ENCODE measurements around the gene TDRD9.

The TDRD9 gene

DNA sequence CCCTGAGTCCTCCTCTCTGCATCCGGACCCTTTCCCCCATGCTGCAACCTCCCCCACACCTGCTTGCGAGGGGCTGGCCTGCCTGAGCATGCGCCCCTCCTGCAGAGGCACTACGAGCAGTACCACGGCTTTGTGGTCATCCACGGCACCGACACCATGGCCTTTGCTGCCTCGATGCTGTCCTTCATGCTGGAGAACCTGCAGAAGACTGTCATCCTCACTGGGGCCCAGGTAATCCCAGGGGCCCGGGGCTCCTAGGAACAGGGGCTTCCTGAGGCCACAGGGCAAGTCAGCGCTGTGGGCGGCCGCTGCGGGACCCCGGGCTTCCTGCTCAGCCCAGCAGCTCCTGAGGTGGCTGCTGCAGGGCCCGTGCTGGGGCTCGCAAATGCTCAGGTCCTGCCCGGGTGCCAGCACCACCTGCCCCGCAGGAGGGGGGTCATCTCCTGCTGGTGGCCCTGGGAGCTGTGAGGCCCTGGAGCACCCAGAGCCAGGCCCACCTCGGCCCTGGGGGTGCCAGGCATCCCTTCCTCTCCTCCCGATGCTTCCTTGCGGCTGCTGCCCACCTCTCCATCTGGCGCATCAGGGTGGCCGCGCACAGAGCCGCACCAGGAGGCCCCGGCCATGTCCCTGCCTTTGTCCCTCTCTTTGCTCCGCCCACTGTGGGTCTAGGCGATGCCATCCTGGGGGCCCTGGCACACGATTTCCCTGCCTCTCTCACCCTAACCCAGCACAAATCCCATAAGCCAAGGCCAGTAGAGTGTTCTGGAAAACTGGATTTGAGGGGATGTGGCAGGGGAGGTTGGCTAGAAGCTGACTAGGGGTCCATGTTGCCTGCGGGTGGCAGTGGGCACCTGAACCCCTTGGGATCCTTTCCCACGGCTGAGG is 167.4 kb downstream of the TDRD9 start:
- TF ChIP-seq SIN3A (IDR thresholded peaks at IDR 0.05; ENCODE audit: borderline replicate concordance, insufficient read depth, low read length) (no peak), TAF1 (IDR thresholded peaks at IDR 0.05; ENCODE audit: borderline replicate concordance, insufficient read depth, low read length) (no peak), POLR2AphosphoS5 (IDR thresholded peaks at IDR 0.05; ENCODE audit: low read depth, low read length) (no peak), FOXP2 (optimal IDR thresholded peaks at IDR 0.05; ENCODE audit: borderline replicate concordance, extremely low read depth, extremely low read length, insufficient read depth) (no peak)
- TF ChIP-seq, protein P1, sequence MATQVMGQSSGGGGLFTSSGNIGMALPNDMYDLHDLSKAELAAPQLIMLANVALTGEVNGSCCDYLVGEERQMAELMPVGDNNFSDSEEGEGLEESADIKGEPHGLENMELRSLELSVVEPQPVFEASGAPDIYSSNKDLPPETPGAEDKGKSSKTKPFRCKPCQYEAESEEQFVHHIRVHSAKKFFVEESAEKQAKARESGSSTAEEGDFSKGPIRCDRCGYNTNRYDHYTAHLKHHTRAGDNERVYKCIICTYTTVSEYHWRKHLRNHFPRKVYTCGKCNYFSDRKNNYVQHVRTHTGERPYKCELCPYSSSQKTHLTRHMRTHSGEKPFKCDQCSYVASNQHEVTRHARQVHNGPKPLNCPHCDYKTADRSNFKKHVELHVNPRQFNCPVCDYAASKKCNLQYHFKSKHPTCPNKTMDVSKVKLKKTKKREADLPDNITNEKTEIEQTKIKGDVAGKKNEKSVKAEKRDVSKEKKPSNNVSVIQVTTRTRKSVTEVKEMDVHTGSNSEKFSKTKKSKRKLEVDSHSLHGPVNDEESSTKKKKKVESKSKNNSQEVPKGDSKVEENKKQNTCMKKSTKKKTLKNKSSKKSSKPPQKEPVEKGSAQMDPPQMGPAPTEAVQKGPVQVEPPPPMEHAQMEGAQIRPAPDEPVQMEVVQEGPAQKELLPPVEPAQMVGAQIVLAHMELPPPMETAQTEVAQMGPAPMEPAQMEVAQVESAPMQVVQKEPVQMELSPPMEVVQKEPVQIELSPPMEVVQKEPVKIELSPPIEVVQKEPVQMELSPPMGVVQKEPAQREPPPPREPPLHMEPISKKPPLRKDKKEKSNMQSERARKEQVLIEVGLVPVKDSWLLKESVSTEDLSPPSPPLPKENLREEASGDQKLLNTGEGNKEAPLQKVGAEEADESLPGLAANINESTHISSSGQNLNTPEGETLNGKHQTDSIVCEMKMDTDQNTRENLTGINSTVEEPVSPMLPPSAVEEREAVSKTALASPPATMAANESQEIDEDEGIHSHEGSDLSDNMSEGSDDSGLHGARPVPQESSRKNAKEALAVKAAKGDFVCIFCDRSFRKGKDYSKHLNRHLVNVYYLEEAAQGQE (IDR thresholded peaks at IDR 0.05; ENCODE audit: insufficient read depth in 1 of 2, low read depth in 2 of 2, low read length in 2 of 2), result no peak

DNA sequence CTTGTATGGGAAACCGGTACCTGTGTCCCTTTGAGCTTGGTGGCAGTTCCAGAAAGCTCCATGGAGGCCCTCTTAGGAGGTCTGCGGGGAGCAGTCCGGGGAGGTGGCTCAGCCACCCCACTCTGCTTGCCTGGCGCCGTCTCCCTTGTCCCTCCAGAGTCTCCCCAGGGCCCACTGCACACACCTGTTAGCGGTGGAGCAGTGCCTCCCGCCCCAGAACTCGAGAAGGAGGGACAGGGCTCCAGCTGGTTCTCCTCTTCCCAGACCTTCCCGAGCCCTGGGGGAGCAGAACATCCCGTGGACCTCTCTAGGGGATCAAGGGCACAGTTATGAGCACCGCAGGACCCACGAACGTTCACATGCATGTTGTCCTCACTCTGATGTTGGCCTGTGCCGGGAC is 168.1 kb downstream of the TDRD9 start:
- TF ChIP-seq TAF1 (IDR thresholded peaks at IDR 0.05; ENCODE audit: borderline replicate concordance, insufficient read depth, low read length) (no peak), SIN3A (IDR thresholded peaks at IDR 0.05; ENCODE audit: borderline replicate concordance, insufficient read depth, low read length) (no peak), FOXP2 (optimal IDR thresholded peaks at IDR 0.05; ENCODE audit: borderline replicate concordance, extremely low read depth, extremely low read length, insufficient read depth) (no peak), POLR2AphosphoS5 (IDR thresholded peaks at IDR 0.05; ENCODE audit: low read depth, low read length) (no peak)
- TF ChIP-seq, protein P1 (IDR thresholded peaks at IDR 0.05; ENCODE audit: insufficient read depth in 1 of 2, low read depth in 2 of 2, low read length in 2 of 2), result no peak

DNA sequence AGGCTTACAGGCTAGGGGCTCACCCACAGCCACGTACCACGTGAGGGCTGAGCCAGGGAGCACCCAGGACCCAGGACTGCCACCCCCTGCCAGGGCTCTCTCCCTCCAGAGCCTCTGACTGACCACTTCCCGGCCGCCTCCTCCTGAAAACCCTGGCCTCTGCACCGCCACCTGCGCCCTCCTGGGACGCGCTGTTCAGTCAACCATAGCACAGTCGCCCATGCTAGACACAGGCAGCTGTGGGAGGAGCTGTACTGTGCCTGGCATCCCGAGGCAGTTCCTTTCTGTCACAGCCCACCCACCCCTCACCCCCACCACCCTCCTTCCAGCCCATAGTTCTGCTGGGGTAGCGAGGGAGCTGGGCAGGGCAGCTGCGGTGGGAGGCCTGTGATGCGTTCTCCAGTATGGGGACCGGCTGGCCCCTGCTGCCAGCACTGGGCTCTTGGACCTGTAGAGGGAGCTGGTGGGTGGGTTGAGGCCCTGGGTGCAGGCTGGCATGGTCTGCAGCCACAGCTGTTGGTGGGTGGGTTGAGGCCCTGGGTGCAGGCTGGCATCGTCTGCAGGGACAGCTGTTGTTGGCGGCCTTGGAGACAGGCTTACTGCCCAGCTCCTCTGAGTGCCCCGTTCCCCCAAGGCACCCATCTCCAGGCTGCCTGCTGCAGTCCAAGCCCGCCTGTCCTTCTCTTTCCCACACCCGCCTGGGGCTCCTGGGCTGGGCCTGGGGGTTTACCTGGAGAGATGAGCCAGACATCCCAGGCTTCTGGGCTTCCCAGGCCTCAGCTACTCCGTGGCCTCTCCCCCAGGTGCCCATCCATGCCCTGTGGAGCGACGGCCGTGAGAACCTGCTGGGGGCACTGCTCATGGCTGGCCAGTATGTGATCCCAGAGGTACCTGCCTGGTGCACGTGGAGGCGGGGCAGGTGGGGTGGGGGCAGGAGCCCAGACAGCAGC is 168.8 kb downstream of the TDRD9 start:
- TF ChIP-seq SIN3A (IDR thresholded peaks at IDR 0.05; ENCODE audit: borderline replicate concordance, insufficient read depth, low read length) (no peak), POLR2AphosphoS5 (IDR thresholded peaks at IDR 0.05; ENCODE audit: low read depth, low read length) (no peak), FOXP2 (optimal IDR thresholded peaks at IDR 0.05; ENCODE audit: borderline replicate concordance, extremely low read depth, extremely low read length, insufficient read depth) (no peak), TAF1 (IDR thresholded peaks at IDR 0.05; ENCODE audit: borderline replicate concordance, insufficient read depth, low read length) (no peak)
- TF ChIP-seq, protein P1 (IDR thresholded peaks at IDR 0.05; ENCODE audit: insufficient read depth in 1 of 2, low read depth in 2 of 2, low read length in 2 of 2), result no peak

DNA sequence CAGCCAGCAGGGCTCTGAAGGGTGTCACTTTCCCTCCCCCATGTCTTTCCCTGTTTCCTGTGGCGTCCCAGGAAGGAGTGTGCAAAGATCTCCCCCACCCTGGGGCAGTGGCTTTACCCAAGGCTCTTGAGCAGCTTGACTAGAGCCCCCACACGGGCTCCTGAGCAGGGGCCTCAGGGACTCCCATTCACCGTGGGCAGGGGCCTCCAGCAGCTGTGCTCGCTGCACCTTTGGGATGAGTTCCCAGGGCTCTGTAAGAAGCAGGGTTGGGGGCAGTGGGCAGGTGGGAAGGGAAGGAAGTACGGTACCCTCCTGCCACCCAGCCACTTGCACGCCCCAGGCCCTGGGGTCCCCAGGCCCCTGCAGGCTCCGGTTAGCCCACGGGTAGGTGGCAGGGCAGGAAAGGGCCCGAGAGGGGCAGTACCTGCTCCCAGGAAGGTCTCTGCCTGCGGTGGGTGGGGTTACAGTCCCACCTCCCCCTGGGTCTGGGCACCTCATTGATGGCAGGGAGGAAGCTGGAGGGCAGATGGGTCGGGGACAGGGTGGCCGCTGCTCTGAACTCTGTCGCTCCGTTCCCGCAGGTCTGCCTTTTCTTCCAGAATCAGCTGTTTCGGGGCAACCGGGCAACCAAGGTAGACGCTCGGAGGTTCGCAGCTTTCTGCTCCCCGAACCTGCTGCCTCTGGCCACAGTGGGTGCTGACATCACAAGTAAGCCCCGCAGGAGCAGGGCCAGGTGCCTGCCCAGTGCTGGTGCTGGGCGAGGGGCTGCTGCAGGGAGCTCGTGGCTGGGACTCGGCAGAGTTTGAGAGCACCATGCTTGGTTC is 170.2 kb downstream of the TDRD9 start:
- TF ChIP-seq, protein P1 (IDR thresholded peaks at IDR 0.05; ENCODE audit: insufficient read depth in 1 of 2, low read depth in 2 of 2, low read length in 2 of 2), result no peak
- TF ChIP-seq POLR2AphosphoS5 (IDR thresholded peaks at IDR 0.05; ENCODE audit: low read depth, low read length) (no peak), FOXP2 (optimal IDR thresholded peaks at IDR 0.05; ENCODE audit: borderline replicate concordance, extremely low read depth, extremely low read length, insufficient read depth) (no peak), SIN3A (IDR thresholded peaks at IDR 0.05; ENCODE audit: borderline replicate concordance, insufficient read depth, low read length) (no peak), TAF1 (IDR thresholded peaks at IDR 0.05; ENCODE audit: borderline replicate concordance, insufficient read depth, low read length) (no peak)
